Thoracic aorta (tissue), 2 donors: ENCODE data around the gene CTH. TPM values are rescaled to one million over a fixed set of nuclear protein-coding genes. Genes with fewer than 3 reads are reported as not detected.

Experiments
- ATAC-seq: fragments of 150-250 bp; one replicate; pipeline ENCODE4 v1.8.0; 2017; ENCODE audit warnings: low read depth; ENCODE audit not compliant: insufficient number of reproducible peaks, low FRiP score
- DNase-seq: peaks from one replicate; pipeline ENCODE4 v3.0.0-alpha.2; 2020; ENCODE audit warnings: low spot score
- H3K27ac ChIP-seq, 2 donors: fragments of 200-600 bp; sonication (generic); 1 replicate in 1 of 2; 2 replicates in 1 of 2; pipeline ENCODE4 v1.5.1; 2016; ENCODE audit warnings: mild to moderate bottlenecking in 2 of 2, moderate library complexity in 2 of 2
- H3K27me3 ChIP-seq: fragments of 200-600 bp; sonication (generic); replicated peaks from 2 replicates; pipeline ENCODE4 v1.6.0; 2016; ENCODE audit warnings: mild to moderate bottlenecking; ENCODE audit not compliant: insufficient read depth
- H3K36me3 ChIP-seq: fragments of 200-600 bp; sonication (generic); one replicate; pipeline ENCODE4 v1.5.1; 2016
- H3K4me1 ChIP-seq, 2 donors: fragments of 200-600 bp; sonication (generic); 1 replicate in 1 of 2; 2 replicates in 1 of 2; pipeline versions ENCODE4 v1.5.1 to v1.6.0; 2016; ENCODE audit warnings: low read depth in 2 of 2, mild to moderate bottlenecking in 1 of 2; ENCODE audit not compliant: control insufficient read depth in 1 of 2
- H3K4me3 ChIP-seq: fragments of 200-600 bp; sonication (generic); 2 replicates; pipeline ENCODE4 v1.5.1; 2016; ENCODE audit warnings: mild to moderate bottlenecking
- H3K9me3 ChIP-seq: fragments of 200-600 bp; sonication (generic); 2 replicates; pipeline ENCODE4 v1.5.1; 2016
- total RNA-seq, 2 donors: library from RNA; depleted of rRNA; stranded (reverse); fragments of >200 nt; gene quantifications; one replicate each; pipeline versions ENCODE4 v1.1.0 to v1.2.3, GENCODE V29; 2016
- TF ChIP-seq, protein P1 (sequence below): fragments of 200-600 bp; sonication (generic); IDR thresholded peaks from one replicate; pipeline ENCODE4 v1.5.1; 2019; ENCODE audit warnings: antibody characterized with exemption

The CTH gene
- total RNA-seq, 2 donors from 2014 or later, result 0.81 to 4.4 TPM

DNA sequence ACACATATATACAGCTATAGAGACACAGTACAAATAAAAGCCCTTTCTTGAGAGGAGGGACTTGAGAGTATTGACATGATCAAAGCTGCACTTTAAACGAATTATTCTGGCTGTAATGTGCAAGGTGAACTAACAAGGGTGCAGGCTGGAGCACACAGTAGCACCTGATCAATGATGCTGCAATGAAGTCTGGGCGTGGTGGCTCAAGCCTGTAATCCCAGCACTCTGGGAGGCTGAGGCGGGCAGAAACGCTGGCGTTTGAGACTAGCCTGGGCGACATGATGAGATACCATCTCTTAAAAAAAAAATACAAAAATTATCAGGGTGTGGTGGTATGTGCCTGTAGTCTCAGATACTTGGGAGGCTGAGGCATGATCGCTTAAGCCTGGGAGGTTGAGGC, 14.1 kb upstream of the CTH start:
- H3K4me3 ChIP-seq, result no peak overlapping the region
- no peak for DNase-seq
- H3K27me3 ChIP-seq, result no peaks in the 10 kb centered on the region
- TF ChIP-seq, protein P1, sequence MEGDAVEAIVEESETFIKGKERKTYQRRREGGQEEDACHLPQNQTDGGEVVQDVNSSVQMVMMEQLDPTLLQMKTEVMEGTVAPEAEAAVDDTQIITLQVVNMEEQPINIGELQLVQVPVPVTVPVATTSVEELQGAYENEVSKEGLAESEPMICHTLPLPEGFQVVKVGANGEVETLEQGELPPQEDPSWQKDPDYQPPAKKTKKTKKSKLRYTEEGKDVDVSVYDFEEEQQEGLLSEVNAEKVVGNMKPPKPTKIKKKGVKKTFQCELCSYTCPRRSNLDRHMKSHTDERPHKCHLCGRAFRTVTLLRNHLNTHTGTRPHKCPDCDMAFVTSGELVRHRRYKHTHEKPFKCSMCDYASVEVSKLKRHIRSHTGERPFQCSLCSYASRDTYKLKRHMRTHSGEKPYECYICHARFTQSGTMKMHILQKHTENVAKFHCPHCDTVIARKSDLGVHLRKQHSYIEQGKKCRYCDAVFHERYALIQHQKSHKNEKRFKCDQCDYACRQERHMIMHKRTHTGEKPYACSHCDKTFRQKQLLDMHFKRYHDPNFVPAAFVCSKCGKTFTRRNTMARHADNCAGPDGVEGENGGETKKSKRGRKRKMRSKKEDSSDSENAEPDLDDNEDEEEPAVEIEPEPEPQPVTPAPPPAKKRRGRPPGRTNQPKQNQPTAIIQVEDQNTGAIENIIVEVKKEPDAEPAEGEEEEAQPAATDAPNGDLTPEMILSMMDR, result no peak
- ATAC-seq, result no peak
- H3K27ac ChIP-seq, result no peak overlapping the region
- H3K4me1 ChIP-seq, result no peaks in the 10 kb centered on the region
- no peaks in the 10 kb centered on the region for H3K36me3 ChIP-seq
- H3K9me3 ChIP-seq, result no peaks in the 10 kb centered on the region

DNA sequence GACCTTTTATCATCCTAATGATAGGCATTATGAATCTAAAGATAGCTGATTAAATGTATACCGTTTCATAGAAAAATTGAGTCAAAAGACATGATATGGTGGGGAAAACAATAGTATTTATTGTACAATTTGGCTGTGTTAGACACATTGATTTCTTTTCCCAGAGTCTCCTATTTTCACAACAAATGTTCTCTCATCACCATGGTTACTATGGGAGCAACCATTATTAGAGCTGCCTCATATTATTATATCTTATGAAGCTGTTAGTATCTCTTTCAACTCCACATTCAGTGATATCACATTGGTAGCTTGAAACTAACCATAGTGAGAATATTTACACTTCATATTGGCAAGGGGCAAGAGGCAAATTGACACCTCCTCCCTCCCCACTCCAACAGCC, 10.7 kb upstream of the CTH start:
- ATAC-seq, result no peak

DNA sequence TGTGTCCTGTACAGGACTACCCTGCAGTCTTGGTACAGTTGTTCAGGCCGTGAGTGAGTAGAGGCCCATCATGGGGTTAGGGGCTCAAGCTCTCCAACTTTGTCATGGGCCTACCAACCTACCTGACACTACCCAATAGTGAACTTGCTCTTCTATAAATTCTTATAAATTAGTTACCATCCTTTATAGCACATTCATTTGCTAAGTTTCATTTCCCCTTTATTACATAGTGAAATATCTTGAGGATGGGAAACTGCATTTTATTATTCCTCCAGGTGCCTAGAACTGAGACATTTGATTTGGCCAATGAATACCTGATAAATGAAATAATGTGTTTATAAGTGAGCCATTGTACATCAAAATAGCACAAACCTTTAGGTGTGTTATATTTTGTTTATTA, 9.1 kb upstream of the CTH start:
- no peaks in the 10 kb centered on the region for H3K4me1 ChIP-seq
- H3K27me3 ChIP-seq, result no peaks in the 10 kb centered on the region
- H3K4me3 ChIP-seq, result no peak overlapping the region
- DNase-seq (no peak), ATAC-seq (no peak)
- TF ChIP-seq, protein P1, result no peak
- no peaks in the 10 kb centered on the region for H3K36me3 ChIP-seq
- H3K9me3 ChIP-seq, result no peaks in the 10 kb centered on the region
- no peak overlapping the region for H3K27ac ChIP-seq

More for the DNA sequence above, 10.7 kb upstream of the CTH start:
- Histone ChIP-seq H3K36me3 (no peaks in the 10 kb centered on the region), H3K4me1 (no peaks in the 10 kb centered on the region), H3K27me3 (no peaks in the 10 kb centered on the region), H3K4me3 (no peak overlapping the region), H3K9me3 (no peaks in the 10 kb centered on the region), H3K27ac (no peak overlapping the region)
- DNase-seq, result no peak
- TF ChIP-seq, protein P1, result no peak

DNA sequence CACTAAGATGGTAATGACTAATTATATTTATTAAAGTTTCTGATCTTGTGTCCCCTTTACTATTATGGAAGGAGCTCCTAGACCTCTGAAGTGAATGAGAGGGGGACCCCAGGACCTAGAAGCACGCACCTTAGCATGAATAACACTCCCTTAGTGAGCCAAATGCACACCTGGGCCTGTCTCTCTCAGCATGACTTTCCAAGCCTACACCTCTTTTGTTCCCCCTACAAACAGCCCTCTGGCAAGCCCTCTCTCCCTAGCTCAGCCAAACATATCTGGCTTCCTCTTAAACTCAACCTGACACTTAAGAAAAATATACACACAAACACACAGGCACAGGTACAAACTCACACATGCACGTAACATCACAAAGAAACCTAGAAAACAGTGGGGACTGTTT, 7.3 kb upstream of the CTH start:
- Histone ChIP-seq H3K36me3 (no peaks in the 10 kb centered on the region), H3K27ac (no peak overlapping the region), H3K4me1 (no peaks in the 10 kb centered on the region), H3K4me3 (no peak overlapping the region), H3K9me3 (no peaks in the 10 kb centered on the region), H3K27me3 (no peaks in the 10 kb centered on the region)
- ATAC-seq (no peak), DNase-seq (no peak)
- TF ChIP-seq, protein P1, result no peak

DNA sequence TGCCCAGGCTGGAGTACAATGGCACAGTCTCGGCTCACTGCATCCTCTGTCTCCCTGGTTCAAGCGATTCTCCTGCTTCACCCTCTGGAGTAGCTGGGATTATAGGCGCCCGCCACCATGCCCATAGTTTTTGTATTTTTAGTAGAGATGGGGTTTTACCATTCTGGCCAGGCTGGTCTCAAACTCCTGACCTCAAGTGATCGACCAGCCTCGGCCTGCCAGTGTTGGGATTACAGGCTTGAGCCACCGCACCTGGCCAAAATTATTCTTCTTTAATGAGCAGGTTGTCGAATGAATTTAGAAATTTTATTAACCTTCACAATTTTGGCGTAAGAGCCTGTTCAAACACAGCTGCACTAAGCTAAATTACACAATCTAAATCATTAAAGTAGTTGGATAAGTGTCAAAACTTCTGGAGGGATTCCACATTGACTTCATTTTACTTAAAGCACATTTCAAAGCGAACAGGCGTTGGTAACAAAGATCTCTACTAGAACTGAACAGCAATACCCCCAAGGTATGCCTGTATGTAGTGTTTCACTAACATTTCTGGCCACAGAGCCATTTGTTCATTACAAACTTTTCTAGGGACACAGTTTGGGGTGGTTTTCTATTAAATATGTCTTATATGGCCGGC, 5.2 kb upstream of the CTH start:
- no peaks in the 10 kb centered on the region for H3K27me3 ChIP-seq
- no peak overlapping the region for H3K27ac ChIP-seq
- no peaks in the 10 kb centered on the region for H3K9me3 ChIP-seq
- TF ChIP-seq, protein P1, result no peak
- ATAC-seq (no peak), DNase-seq (no peak)
- peaks cover 5 to 6% of the 10 kb centered on the region in 2 donors for H3K4me1 ChIP-seq
- no peaks in the 10 kb centered on the region for H3K36me3 ChIP-seq
- H3K4me3 ChIP-seq, result no peak overlapping the region
